Activated CD8-positive, alpha-beta T cell treated with anti-CD3 and anti-CD28 coated beads, Interleukin-2, amount 10 ng/mL, durations not matched to agents 7 days and 5 days (primary cell): ENCODE results near the gene CCNC. TPM values are rescaled to one million over a fixed set of nuclear protein-coding genes. Genes with fewer than 3 reads are reported as not detected.

Experiments
- ATAC-seq: fragments of 150-1000 bp; cut with Tn5 transposase; one replicate; pipeline ENCODE4 v1.10.0; 2021; ENCODE audit warnings: moderate library complexity
- CTCF ChIA-PET: fragments of 350-600 bp; sonication (Branson Sonifier 250); formaldehyde crosslinking; loops from one replicate; lab custom pipeline; 2021; ENCODE audit warnings: antibody characterized with exemption; lab: Charles Lee
- POLR2A ChIA-PET: fragments of 350-600 bp; sonication (Branson Sonifier 250); formaldehyde crosslinking; loops from one replicate; lab custom pipeline; 2021; ENCODE audit warnings: antibody characterized with exemption; lab: Charles Lee
- DNase-seq: peaks from one replicate; pipeline ENCODE4 v3.0.0-alpha.2; 2020
- H3K27ac Mint-ChIP-seq: one replicate; pipeline ENCODE4 v1.8.0; 2021; ENCODE audit warnings: mild to moderate bottlenecking, mixed read lengths
- H3K27me3 Mint-ChIP-seq: one replicate; pipeline ENCODE4 v1.8.0; 2021; ENCODE audit warnings: low read depth, mixed read lengths
- H3K36me3 Mint-ChIP-seq: one replicate; pipeline ENCODE4 v1.8.0; 2021; ENCODE audit warnings: low read depth, mixed read lengths
- H3K4me1 Mint-ChIP-seq: one replicate; pipeline ENCODE4 v1.8.0; 2021; ENCODE audit warnings: low read depth, mixed read lengths
- H3K4me3 Mint-ChIP-seq: one replicate; pipeline ENCODE4 v1.8.0; 2021; ENCODE audit warnings: mild to moderate bottlenecking, mixed read lengths
- H3K9me3 Mint-ChIP-seq: one replicate; pipeline ENCODE4 v1.8.0; 2022; ENCODE audit warnings: mixed read lengths; ENCODE audit not compliant: insufficient read depth
- total RNA-seq, 2 experiments: library from RNA; stranded (reverse); gene quantifications; one replicate each; pipeline ENCODE4 v1.2.3, GENCODE V29; 2021

CCNC gene
- total RNA-seq, 2 experiments from 2014 or later, result 36.8 to 38.7 TPM

GRCh38 chr6:99522531-99522930 is 45.9 kb downstream of the CCNC start:
- H3K27ac Mint-ChIP-seq, result no peak overlapping the region
- ChIA-PET CTCF (interaction anchor here (1.4 kb wide), 2 partner anchors 41 to 192 kb away, joined by 3 read pairs; no protein-coding TSS in a partner anchor), POLR2A (interaction anchor here (1.4 to 3.8 kb wide), 2 partner anchors 11 to 45 kb away, joined by 4 to 19 read pairs; partner anchors contain the start of gene CCNC)
- H3K27me3 Mint-ChIP-seq, result no peaks in the 10 kb centered on the region
- no peaks in the 10 kb centered on the region for H3K9me3 Mint-ChIP-seq
- DNase-seq (no peak), ATAC-seq (no peak)
- H3K4me1 Mint-ChIP-seq, result peaks cover 16% of the 10 kb centered on the region
- peaks cover 4% of the 10 kb centered on the region for H3K36me3 Mint-ChIP-seq
- H3K4me3 Mint-ChIP-seq, result peak overlapping the region; percentile 15

GRCh38 chr6:99521633-99522151 is 46.8 kb downstream of the CCNC start:
- Mint-ChIP-seq H3K36me3 (peaks cover 4% of the 10 kb centered on the region), H3K4me3 (peak overlapping the region; percentile 92), H3K9me3 (no peaks in the 10 kb centered on the region), H3K27ac (peak overlapping the region; percentile 97), H3K27me3 (no peaks in the 10 kb centered on the region), H3K4me1 (peaks cover 16% of the 10 kb centered on the region)
- DNase-seq (no peak), ATAC-seq (peak; percentile 14)
- POLR2A ChIA-PET, result interaction anchor here (1.2 to 3.8 kb wide), 3 partner anchors 9 to 46 kb away, joined by 4 to 19 read pairs (median 4); partner anchors contain the start of gene CCNC
- CTCF ChIA-PET, result interaction anchor here (0.7 to 3.0 kb wide), 11 partner anchors 9 to 191 kb away, joined by 3 to 18 read pairs (median 4); partner anchors contain the start of gene CCNC

- H3K4me1 Mint-ChIP-seq, result peaks cover 21% of the 10 kb centered on the region
- H3K4me3 Mint-ChIP-seq, result peak overlapping the region; percentile 92
- CTCF ChIA-PET, result interaction anchor here (0.7 to 3.0 kb wide), 13 partner anchors 8 to 127 kb away, joined by 3 to 18 read pairs (median 4); partner anchors contain the start of genes CCNC and COQ3
- DNase-seq (peak; percentile 86), ATAC-seq (peak; percentile 95)
- POLR2A ChIA-PET, result interaction anchor here (1.2 to 3.8 kb wide), 3 partner anchors 9 to 47 kb away, joined by 4 to 19 read pairs (median 4); partner anchors contain the start of gene CCNC
- peaks cover 5% of the 10 kb centered on the region for H3K27me3 Mint-ChIP-seq
- H3K27ac Mint-ChIP-seq, result peak overlapping the region; percentile 97
- no peaks in the 10 kb centered on the region for H3K9me3 Mint-ChIP-seq
- H3K36me3 Mint-ChIP-seq, result peaks cover 4% of the 10 kb centered on the region
Measured at GRCh38 chr6:99520855-99521632, 47.4 kb downstream of the CCNC start.

- Mint-ChIP-seq H3K27ac (no peak overlapping the region), H3K4me1 (peaks cover 23% of the 10 kb centered on the region), H3K27me3 (peaks cover 6% of the 10 kb centered on the region), H3K9me3 (no peaks in the 10 kb centered on the region), H3K4me3 (no peak overlapping the region), H3K36me3 (peaks cover 4% of the 10 kb centered on the region)
- POLR2A ChIA-PET, result interaction anchor here (0.9 to 3.8 kb wide), 2 partner anchors 48 to 95 kb away, joined by 4 to 19 read pairs; partner anchors contain the start of gene CCNC
- ATAC-seq (no peak), DNase-seq (no peak)
- CTCF ChIA-PET, result interaction anchor here (0.9 to 3.0 kb wide), 8 partner anchors 9 to 126 kb away, joined by 3 to 18 read pairs (median 4); partner anchors contain the start of genes CCNC and COQ3
Measured at GRCh38 chr6:99519446-99519845, 49.0 kb downstream of the CCNC start.

- H3K4me3 Mint-ChIP-seq, result peak overlapping the region; percentile 91
- H3K36me3 Mint-ChIP-seq, result peaks cover 7% of the 10 kb centered on the region
- POLR2A ChIA-PET, result interaction anchor here (1.2 to 2.0 kb wide), 2 partner anchors 54 to 88 kb away, joined by 3 to 10 read pairs; partner anchors contain the start of gene CCNC
- CTCF ChIA-PET, result interaction anchor here (0.8 to 1.6 kb wide), 4 partner anchors 24 to 91 kb away, joined by 3 to 4 read pairs (median 4); partner anchors contain the start of gene CCNC
- no peak for ATAC-seq
- DNase-seq, result no peak
- H3K9me3 Mint-ChIP-seq, result no peaks in the 10 kb centered on the region
- H3K4me1 Mint-ChIP-seq, result peaks cover 31% of the 10 kb centered on the region
- peaks cover 6% of the 10 kb centered on the region for H3K27me3 Mint-ChIP-seq
- no peak overlapping the region for H3K27ac Mint-ChIP-seq
Measured at GRCh38 chr6:99514089-99514488, 54.4 kb downstream of the CCNC start.

- POLR2A ChIA-PET, result interaction anchor here (1.1 kb wide), 1 partner anchor 10 kb away, joined by 4 read pairs; no protein-coding TSS in a partner anchor
- Mint-ChIP-seq H3K36me3 (peaks cover 10% of the 10 kb centered on the region), H3K4me1 (peaks cover 31% of the 10 kb centered on the region), H3K9me3 (no peaks in the 10 kb centered on the region), H3K27ac (no peak overlapping the region), H3K27me3 (peaks cover 6% of the 10 kb centered on the region), H3K4me3 (no peak overlapping the region)
- DNase-seq, result no peak
- CTCF ChIA-PET, result interaction anchor here (0.8 to 2.7 kb wide), 3 partner anchors 8 to 356 kb away, joined by 3 to 18 read pairs (median 4); no protein-coding TSS in a partner anchor
- ATAC-seq, result no peak
Measured at GRCh38 chr6:99512033-99512432, 56.4 kb downstream of the CCNC start.

- Mint-ChIP-seq H3K27me3 (no peaks in the 10 kb centered on the region), H3K27ac (no peak overlapping the region), H3K36me3 (peaks cover 15% of the 10 kb centered on the region), H3K9me3 (no peaks in the 10 kb centered on the region), H3K4me1 (peaks cover 3% of the 10 kb centered on the region), H3K4me3 (no peak overlapping the region)
- ATAC-seq, result no peak
- CTCF ChIA-PET, result no interaction called here
- DNase-seq, result no peak
- POLR2A ChIA-PET, result no interaction called here
Measured at GRCh38 chr6:99507648-99508047, 60.8 kb downstream of the CCNC start.

GRCh38 chr6:99501762-99502161 is 66.7 kb downstream of the CCNC start:
- CTCF ChIA-PET, result no interaction called here
- H3K36me3 Mint-ChIP-seq, result peaks cover 18% of the 10 kb centered on the region
- ATAC-seq, result no peak

GRCh38 chr6:99498421-99498820 is 70.0 kb downstream of the CCNC start:
- CTCF ChIA-PET, result interaction anchor here (1.4 kb wide), 1 partner anchor 22 kb away, joined by 4 read pairs; no protein-coding TSS in a partner anchor
- no peak for DNase-seq
- no peak for ATAC-seq
- Mint-ChIP-seq H3K9me3 (no peaks in the 10 kb centered on the region), H3K4me1 (no peaks in the 10 kb centered on the region), H3K4me3 (no peak overlapping the region), H3K27ac (no peak overlapping the region), H3K36me3 (peaks cover 13% of the 10 kb centered on the region), H3K27me3 (no peaks in the 10 kb centered on the region)
- POLR2A ChIA-PET, result no interaction called here

More at GRCh38 chr6:99501762-99502161, 66.7 kb downstream of the CCNC start:
- POLR2A ChIA-PET, result no interaction called here
- DNase-seq, result no peak
- H3K4me3 Mint-ChIP-seq, result no peak overlapping the region
- no peak overlapping the region for H3K27ac Mint-ChIP-seq
- H3K4me1 Mint-ChIP-seq, result no peaks in the 10 kb centered on the region
- H3K27me3 Mint-ChIP-seq, result no peaks in the 10 kb centered on the region
- no peaks in the 10 kb centered on the region for H3K9me3 Mint-ChIP-seq

GRCh38 chr6:99495466-99495865 is 73.0 kb downstream of the CCNC start:
- Mint-ChIP-seq H3K36me3 (peaks cover 4% of the 10 kb centered on the region), H3K4me1 (peaks cover 2% of the 10 kb centered on the region), H3K4me3 (no peak overlapping the region), H3K27ac (no peak overlapping the region), H3K9me3 (no peaks in the 10 kb centered on the region), H3K27me3 (no peaks in the 10 kb centered on the region)
- ATAC-seq (no peak), DNase-seq (no peak)
- ChIA-PET POLR2A (no interaction called here), CTCF (interaction anchor here (1.2 kb wide), 1 partner anchor 13 kb away, joined by 4 read pairs; no protein-coding TSS in a partner anchor)
